Pancreas (tissue), 10 donors: ENCODE data around the gene TLCD2. TPM values are rescaled to one million over a fixed set of nuclear protein-coding genes. Genes with fewer than 3 reads are reported as not detected.
A peak's percentile ranks its signal among the peaks of the same experiment; 100 is the strongest.

Experiments
- ATAC-seq, 4 donors: fragments of 200-7000 bp; cut with Tn5 transposase; one replicate each; pipeline versions ENCODE4 v1.8.0 to v1.9.1; 2020; ENCODE audit warnings: mild to moderate bottlenecking in 4 of 4, moderate library complexity in 4 of 4
- DNase-seq, 6 donors: peaks; one replicate each; pipeline ENCODE4 v3.0.0-alpha.2; 2020
- FAIRE-seq: peaks from 2 replicates; lab custom pipeline; 2012; peaks lifted over from hg19 to GRCh38; lab: Jason Lieb, UNC
- H3K27ac ChIP-seq, 4 donors: fragments of 200-600 bp; sonication (generic); 1 replicate in 3 of 4; 2 replicates in 1 of 4; pipeline versions ENCODE4 v1.5.0 to v1.8.0; 2020
- H3K27me3 ChIP-seq, 4 donors: fragments of 200-600 bp; one replicate each; pipeline ENCODE4 v1.8.0; 2021
- H3K36me3 ChIP-seq, 3 donors: fragments of 200-600 bp; sonication (generic) in 1 of 3; one replicate each; pipeline versions ENCODE4 v1.5.0 to v1.8.0; 2020 to 2021
- H3K4me1 ChIP-seq, 3 donors: fragments of 200-600 bp; one replicate each; pipeline ENCODE4 v1.8.0; 2021
- H3K4me3 ChIP-seq, 4 donors: fragments of 200-600 bp; sonication (generic) in 2 of 4; one replicate each; pipeline versions ENCODE4 v1.5.0 to v1.8.0; 2020 to 2021
- H3K9me3 ChIP-seq, 4 donors: fragments of 200-600 bp; one replicate each; pipeline ENCODE4 v1.8.0; 2021
- WGBS, 2 donors: extraction: QIAGEN DNeasy Blood & Tissue Kit; methylation state at CpG; one replicate each; pipeline ENCODE4 v1.1.7; 2013; 5-methylcytosine and 5-hydroxymethylcytosine counted together
- intact Hi-C, 3 donors: fragments of 100-400 bp; cut with DNase I; formaldehyde crosslinking; loops; one replicate each; pipeline versions ENCODE4 v1.11.1 to v1.14.2; 2022
- polyA plus RNA-seq, 2 donors: library from polyadenylated mRNA; stranded (reverse); fragments of 200-250 nt; gene quantifications; one replicate each; pipeline ENCODE4 v1.2.3, GENCODE V29; 2013
- total RNA-seq, 6 donors: library from RNA; stranded (reverse); fragmentation: NEBNext Ultra II Directional in 4 of 6; extraction: Animal tissue kit (Norgen Biotek cat#: 25700) in 4 of 6; gene quantifications; one replicate each; pipeline versions ENCODE4 v1.2.1 to v1.2.4, GENCODE V29; 2021 to 2023
- TF ChIP-seq, protein P1 (sequence below), 4 donors: fragments of 200-600 bp; sonication (generic) in 3 of 4; IDR thresholded peaks; one replicate each; pipeline versions ENCODE4 v1.5.0 to v1.8.0; 2021; ENCODE audit warnings: antibody characterized with exemption in 4 of 4
- donor health status: healthy with polysubstance abuse.
- donor health status: DM: no; HTN: no; CAD: no; lungs with moderate emphysema.
- donor health status: DM: no; HTN: no; CAD: no.
- donor health status: control.
- donor health status: control.
- donor health status: Bipolar disorder and iron deficiency.
- donor health status: DM: yes; HTN: yes; CAD: no.
- donor health status: DM: no; HTN: no; CAD: no.
- donor health status: DM: no; HTN: no; CAD: no.
- donor health status: DM: yes; HTN: yes; CAD: no.

The TLCD2 gene
- total and polyA plus RNA-seq, 8 donors = 0.56 to 2.8 (median 1.4) TPM

DNA sequence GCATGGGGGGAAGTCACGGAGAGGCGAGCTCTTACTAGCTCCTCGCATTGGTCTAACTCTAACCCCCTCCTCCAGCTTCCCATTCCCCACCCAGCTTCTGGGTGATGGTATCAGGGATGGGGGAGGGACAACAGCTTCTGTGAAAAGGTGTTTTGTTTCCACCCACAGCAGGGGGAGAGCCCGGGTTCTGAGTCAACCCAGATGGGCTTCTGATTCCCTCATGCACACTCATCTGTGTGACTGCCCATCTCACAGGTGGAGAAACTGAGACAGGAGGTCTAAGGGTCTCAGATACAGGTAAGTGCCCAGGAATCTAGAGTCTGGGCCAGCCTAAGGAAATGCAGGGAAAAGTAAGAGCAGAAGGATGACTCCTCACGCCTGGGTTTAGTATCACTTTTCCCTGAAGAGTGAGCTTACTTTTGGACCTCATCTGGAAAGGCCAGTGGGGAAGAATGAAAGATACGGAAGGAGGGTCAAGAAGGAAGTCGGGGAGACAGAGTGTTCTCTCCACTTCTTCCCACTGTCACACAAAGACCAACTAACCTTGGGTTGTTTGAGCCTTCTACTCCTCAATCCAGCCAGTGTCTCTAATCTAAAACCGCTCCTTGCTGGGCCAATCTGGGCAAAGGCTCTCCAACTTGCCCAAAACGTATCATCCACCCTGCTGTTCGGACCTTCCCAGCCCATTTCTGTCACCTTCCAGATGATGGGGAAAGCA, 3.1 kb upstream of the TLCD2 start:
- no peak for ATAC-seq
- TF ChIP-seq, protein P1, sequence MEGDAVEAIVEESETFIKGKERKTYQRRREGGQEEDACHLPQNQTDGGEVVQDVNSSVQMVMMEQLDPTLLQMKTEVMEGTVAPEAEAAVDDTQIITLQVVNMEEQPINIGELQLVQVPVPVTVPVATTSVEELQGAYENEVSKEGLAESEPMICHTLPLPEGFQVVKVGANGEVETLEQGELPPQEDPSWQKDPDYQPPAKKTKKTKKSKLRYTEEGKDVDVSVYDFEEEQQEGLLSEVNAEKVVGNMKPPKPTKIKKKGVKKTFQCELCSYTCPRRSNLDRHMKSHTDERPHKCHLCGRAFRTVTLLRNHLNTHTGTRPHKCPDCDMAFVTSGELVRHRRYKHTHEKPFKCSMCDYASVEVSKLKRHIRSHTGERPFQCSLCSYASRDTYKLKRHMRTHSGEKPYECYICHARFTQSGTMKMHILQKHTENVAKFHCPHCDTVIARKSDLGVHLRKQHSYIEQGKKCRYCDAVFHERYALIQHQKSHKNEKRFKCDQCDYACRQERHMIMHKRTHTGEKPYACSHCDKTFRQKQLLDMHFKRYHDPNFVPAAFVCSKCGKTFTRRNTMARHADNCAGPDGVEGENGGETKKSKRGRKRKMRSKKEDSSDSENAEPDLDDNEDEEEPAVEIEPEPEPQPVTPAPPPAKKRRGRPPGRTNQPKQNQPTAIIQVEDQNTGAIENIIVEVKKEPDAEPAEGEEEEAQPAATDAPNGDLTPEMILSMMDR (IDR thresholded peaks at IDR 0.05) = no peak
- Histone ChIP-seq H3K9me3 (no peaks in the 10 kb centered on the region), H3K27me3 (no peaks in the 10 kb centered on the region), H3K4me3 (peak overlapping the region in 2 of 4 donors; percentile 78 to 83), H3K36me3 (no peaks in the 10 kb centered on the region), H3K27ac (peak overlapping the region in 1 of 4 donors; percentile 70), H3K4me1 (peaks cover 13 to 23% (median 16%) of the 10 kb centered on the region in 3 donors)
- 61 to 66% methylated on average over 10 of the region's 10 CpGs for WGBS, 2 donors
- intact Hi-C loops = no loop called here
- no peak for DNase-seq
- no peak for FAIRE-seq

DNA sequence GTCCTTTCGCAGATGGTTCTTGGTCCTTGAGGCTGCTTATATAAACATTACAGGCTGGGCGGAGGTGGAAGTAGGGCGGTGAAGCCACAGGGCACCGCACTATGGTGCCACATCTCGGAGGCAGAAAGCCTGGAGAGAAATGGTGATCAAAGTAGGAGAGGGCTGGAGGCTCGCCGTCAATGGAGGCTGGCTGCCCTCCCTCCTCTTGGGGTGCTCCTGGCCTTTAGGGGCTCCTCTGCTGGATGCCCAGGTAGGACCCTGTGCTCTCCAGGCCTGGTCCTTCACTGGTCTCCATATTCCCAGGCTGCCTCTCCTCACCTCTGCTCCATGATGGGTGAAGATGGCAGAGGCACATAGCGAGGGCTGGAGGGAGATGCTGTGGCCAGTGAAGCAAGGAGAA, 2.1 kb upstream of the TLCD2 start:
- intact Hi-C loops = no loop called here
- Histone ChIP-seq H3K4me1 (peaks cover 11 to 18% (median 13%) of the 10 kb centered on the region in 3 donors), H3K9me3 (no peaks in the 10 kb centered on the region), H3K27ac (no peak overlapping the region), H3K27me3 (no peaks in the 10 kb centered on the region), H3K4me3 (no peak overlapping the region), H3K36me3 (no peaks in the 10 kb centered on the region)
- WGBS, 2 donors = 58 to 66% methylated on average over 8 of the region's 8 CpGs
- TF ChIP-seq, protein P1 (IDR thresholded peaks at IDR 0.05) = no peak
- FAIRE-seq (no peak), ATAC-seq (no peak), DNase-seq (peak in 1 of 6 donors; percentile 14)

DNA sequence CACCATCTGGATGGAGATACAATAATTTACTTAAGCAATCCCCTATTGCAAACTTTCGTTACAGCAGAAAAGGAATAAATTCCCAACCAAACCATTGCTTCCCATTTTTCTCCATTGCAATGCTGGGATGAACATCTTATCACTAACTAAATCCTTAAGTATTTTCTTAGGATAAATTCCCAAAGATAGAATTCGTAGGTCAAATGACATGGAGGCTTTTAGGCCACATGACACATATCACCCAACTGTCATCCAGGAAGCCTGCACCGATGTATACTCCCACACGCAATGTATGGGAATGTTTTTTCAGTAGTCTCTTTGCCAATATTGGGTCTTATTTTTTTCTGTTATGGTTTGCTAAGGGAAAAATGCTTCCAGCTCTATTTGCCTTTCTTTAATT, 1.6 kb upstream of the TLCD2 start:
- Histone ChIP-seq H3K27me3 (no peaks in the 10 kb centered on the region), H3K36me3 (no peaks in the 10 kb centered on the region), H3K4me3 (no peak overlapping the region), H3K9me3 (no peaks in the 10 kb centered on the region), H3K4me1 (peaks cover 11 to 18% (median 13%) of the 10 kb centered on the region in 3 donors), H3K27ac (no peak overlapping the region)
- TF ChIP-seq, protein P1 (IDR thresholded peaks at IDR 0.05) = no peak
- no peak for DNase-seq
- intact Hi-C loops = no loop called here
- ATAC-seq = no peak
- 67 to 74% methylated on average over 4 of the region's 4 CpGs for WGBS, 2 donors
- FAIRE-seq = no peak

DNA sequence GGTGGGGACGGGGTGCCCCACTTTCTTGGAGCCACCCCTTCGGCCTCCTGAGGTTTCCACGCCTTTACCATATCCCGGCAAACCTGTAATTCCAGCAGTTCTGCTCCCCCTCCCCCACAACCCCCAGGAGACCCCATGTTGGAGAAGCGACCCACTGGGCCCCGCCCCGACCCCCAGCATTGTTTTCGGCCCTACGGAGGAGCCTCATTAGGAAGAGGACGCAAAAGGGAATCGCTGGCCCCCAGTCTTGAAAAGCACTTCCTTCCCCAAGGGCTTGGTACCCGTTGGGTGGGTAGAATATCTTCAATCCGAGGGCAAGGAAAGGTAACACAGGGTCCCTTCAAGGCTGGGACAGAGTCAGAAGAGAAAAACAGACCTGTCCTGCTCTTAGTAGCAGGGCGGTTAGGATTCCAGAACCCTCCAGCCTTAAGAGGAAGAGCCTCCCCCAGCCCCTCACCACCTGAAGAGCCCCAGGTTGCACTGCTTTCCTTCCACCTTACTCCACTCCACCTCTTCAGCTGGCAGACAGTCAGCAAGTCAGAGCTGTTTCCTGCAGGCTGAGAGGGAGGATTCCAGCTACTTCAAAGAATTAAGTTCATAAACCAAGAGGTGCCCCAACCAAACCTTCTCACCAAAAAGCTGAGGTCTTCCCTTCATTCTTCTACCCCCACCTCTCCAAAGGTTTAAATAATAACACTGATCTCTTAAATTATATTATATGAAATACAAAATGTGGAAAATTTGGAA, 803 bp upstream of the TLCD2 start:
- Histone ChIP-seq H3K4me1 (peaks cover 11 to 18% (median 13%) of the 10 kb centered on the region in 3 donors), H3K4me3 (peak overlapping the region; percentile 59 to 92 (median 70)), H3K9me3 (no peaks in the 10 kb centered on the region), H3K27me3 (no peaks in the 10 kb centered on the region), H3K27ac (peak overlapping the region in 1 of 4 donors; percentile 56), H3K36me3 (no peaks in the 10 kb centered on the region)
- DNase-seq = no peak
- intact Hi-C loops = no loop called here
- ATAC-seq = no peak
- WGBS, 2 donors = 32 to 38% methylated on average over 14 of the region's 14 CpGs
- no peak for FAIRE-seq
- TF ChIP-seq, protein P1 (IDR thresholded peaks at IDR 0.05) = no peak
